Loucy (cell line): ENCODE results near the gene HSD17B14.

Source experiments
- H2AFZ ChIP-seq: fragments of 200-600 bp; sonication (generic); 2 replicates; pipeline ENCODE4 v1.6.0; 2016; ENCODE audit warnings: antibody characterized with exemption, mild to moderate bottlenecking, low read length, moderate library complexity
- H3F3A ChIP-seq: fragments of 200-600 bp; 2 replicates; pipeline ENCODE4 v1.6.0; 2016; ENCODE audit warnings: antibody characterized with exemption, low read depth, mild to moderate bottlenecking
- H3K27me3 ChIP-seq: fragments of 200-600 bp; sonication (generic); 2 replicates; pipeline ENCODE4 v1.6.1; 2014; ENCODE audit warnings: low read length, mild to moderate bottlenecking; ENCODE audit not compliant: insufficient read depth, poor library complexity, severe bottlenecking
- H3K36me3 ChIP-seq: fragments of 200-600 bp; sonication (generic); 2 replicates; pipeline ENCODE4 v1.6.1; 2016; ENCODE audit warnings: low read length; ENCODE audit not compliant: insufficient read depth
- H3K4me1 ChIP-seq: fragments of 200-600 bp; sonication (generic); 2 replicates; pipeline ENCODE4 v1.5.1; 2014; ENCODE audit warnings: low read length, mild to moderate bottlenecking; ENCODE audit not compliant: insufficient read depth, poor library complexity, severe bottlenecking
- H3K4me2 ChIP-seq: fragments of 200-600 bp; sonication (generic); 2 replicates; pipeline ENCODE4 v1.6.0; 2014; ENCODE audit warnings: antibody characterized with exemption, low read length, low read depth, mild to moderate bottlenecking; ENCODE audit not compliant: poor library complexity, severe bottlenecking
- H3K4me3 ChIP-seq: fragments of 200-600 bp; sonication (generic); 2 replicates; pipeline ENCODE4 v1.5.1; 2014; ENCODE audit warnings: low read length, mild to moderate bottlenecking, mixed read lengths; ENCODE audit not compliant: poor library complexity, severe bottlenecking
- H3K79me2 ChIP-seq: fragments of 200-600 bp; sonication (generic); 2 replicates; pipeline ENCODE4 v1.6.1; 2014; ENCODE audit warnings: low read length; ENCODE audit not compliant: insufficient read depth
- H3K9ac ChIP-seq: fragments of 200-600 bp; sonication (generic); 2 replicates; pipeline ENCODE4 v1.6.0; 2014; ENCODE audit warnings: mild to moderate bottlenecking, low read depth, low read length, moderate library complexity; ENCODE audit not compliant: poor library complexity, severe bottlenecking
- H3K9me2 ChIP-seq: fragments of 200-600 bp; sonication (generic); replicated peaks from 2 replicates; pipeline ENCODE4 v1.6.1; 2016; ENCODE audit warnings: low read depth, low read length, mixed read lengths
- H3K9me3 ChIP-seq: fragments of 200-600 bp; sonication (generic); 2 replicates; pipeline ENCODE4 v1.6.1; 2014; ENCODE audit warnings: mild to moderate bottlenecking, antibody characterized with exemption, low read length, low read depth; ENCODE audit not compliant: insufficient read depth
- H4K20me1 ChIP-seq: fragments of 200-600 bp; sonication (generic); 2 replicates; pipeline ENCODE4 v1.6.0; 2014; ENCODE audit warnings: antibody characterized with exemption, low read length, mild to moderate bottlenecking; ENCODE audit not compliant: insufficient read depth, poor library complexity, severe bottlenecking
- EZH2phosphoT487 ChIP-seq: fragments of 200-600 bp; IDR thresholded peaks from 2 replicates; pipeline ENCODE4 v1.6.1; 2018; ENCODE audit warnings: antibody characterized with exemption, mild to moderate bottlenecking, moderate library complexity, borderline replicate concordance
- TF ChIP-seq, protein P1 (sequence below): fragments of 200-600 bp; sonication (generic); conservative IDR thresholded peaks from 2 replicates; pipeline ENCODE4 v1.5.1; 2014; ENCODE audit warnings: mild to moderate bottlenecking, antibody characterized with exemption, low read length

HSD17B14 gene

GRCh38 chr19:48777139-48777538 is 59.2 kb downstream of the HSD17B14 start:
- Histone ChIP-seq H3K27me3 (no peaks in the 10 kb centered on the region), H3K9me3 (no peaks in the 10 kb centered on the region), H3K4me3 (no peak overlapping the region), H3K9ac (no peak overlapping the region), H2AFZ (no peak overlapping the region), H3K36me3 (no peaks in the 10 kb centered on the region), H3K4me2 (no peak overlapping the region), H3K79me2 (no peaks in the 10 kb centered on the region), H3F3A (no peaks in the 10 kb centered on the region), H4K20me1 (no peaks in the 10 kb centered on the region), H3K9me2 (no peaks in the 10 kb centered on the region), H3K4me1 (no peaks in the 10 kb centered on the region)
- TF ChIP-seq EZH2phosphoT487: no peak
- TF ChIP-seq, protein P1, sequence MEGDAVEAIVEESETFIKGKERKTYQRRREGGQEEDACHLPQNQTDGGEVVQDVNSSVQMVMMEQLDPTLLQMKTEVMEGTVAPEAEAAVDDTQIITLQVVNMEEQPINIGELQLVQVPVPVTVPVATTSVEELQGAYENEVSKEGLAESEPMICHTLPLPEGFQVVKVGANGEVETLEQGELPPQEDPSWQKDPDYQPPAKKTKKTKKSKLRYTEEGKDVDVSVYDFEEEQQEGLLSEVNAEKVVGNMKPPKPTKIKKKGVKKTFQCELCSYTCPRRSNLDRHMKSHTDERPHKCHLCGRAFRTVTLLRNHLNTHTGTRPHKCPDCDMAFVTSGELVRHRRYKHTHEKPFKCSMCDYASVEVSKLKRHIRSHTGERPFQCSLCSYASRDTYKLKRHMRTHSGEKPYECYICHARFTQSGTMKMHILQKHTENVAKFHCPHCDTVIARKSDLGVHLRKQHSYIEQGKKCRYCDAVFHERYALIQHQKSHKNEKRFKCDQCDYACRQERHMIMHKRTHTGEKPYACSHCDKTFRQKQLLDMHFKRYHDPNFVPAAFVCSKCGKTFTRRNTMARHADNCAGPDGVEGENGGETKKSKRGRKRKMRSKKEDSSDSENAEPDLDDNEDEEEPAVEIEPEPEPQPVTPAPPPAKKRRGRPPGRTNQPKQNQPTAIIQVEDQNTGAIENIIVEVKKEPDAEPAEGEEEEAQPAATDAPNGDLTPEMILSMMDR: no peak

- Histone ChIP-seq H3K27me3 (no peaks in the 10 kb centered on the region), H3K9ac (no peak overlapping the region), H3K9me3 (no peaks in the 10 kb centered on the region), H4K20me1 (no peaks in the 10 kb centered on the region), H2AFZ (no peak overlapping the region), H3K4me1 (no peaks in the 10 kb centered on the region), H3K79me2 (no peaks in the 10 kb centered on the region), H3K9me2 (no peaks in the 10 kb centered on the region), H3K4me3 (no peak overlapping the region), H3K4me2 (no peak overlapping the region), H3F3A (no peaks in the 10 kb centered on the region), H3K36me3 (no peaks in the 10 kb centered on the region)
- TF ChIP-seq, protein P1: no peak
- no peak for TF ChIP-seq EZH2phosphoT487
Measured at GRCh38 chr19:48772503-48772953, 63.8 kb downstream of the HSD17B14 start.

GRCh38 chr19:48770734-48771472 is 65.4 kb downstream of the HSD17B14 start:
- H3K9me2 ChIP-seq: no peaks in the 10 kb centered on the region
- H3K4me2 ChIP-seq: no peak overlapping the region
- H3K4me1 ChIP-seq: no peaks in the 10 kb centered on the region
- no peak overlapping the region for H3K4me3 ChIP-seq
- H3F3A ChIP-seq: no peaks in the 10 kb centered on the region
- H3K36me3 ChIP-seq: no peaks in the 10 kb centered on the region
- no peak overlapping the region for H2AFZ ChIP-seq
- no peaks in the 10 kb centered on the region for H3K27me3 ChIP-seq
- no peak overlapping the region for H3K9ac ChIP-seq
- TF ChIP-seq EZH2phosphoT487: no peak
- TF ChIP-seq, protein P1: no peak
- no peaks in the 10 kb centered on the region for H3K79me2 ChIP-seq
- no peaks in the 10 kb centered on the region for H4K20me1 ChIP-seq
- H3K9me3 ChIP-seq: no peaks in the 10 kb centered on the region
